Psoas muscle (tissue), 8 donors: ENCODE measurements around the gene B3GAT2. TPM values are rescaled to one million over a fixed set of nuclear protein-coding genes. Genes with fewer than 3 reads are reported as not detected.
A peak's percentile ranks its signal among the peaks of the same experiment; 100 is the strongest.

Experiments used
- ATAC-seq, 4 donors: fragments of 200-7000 bp; cut with Tn5 transposase; one replicate each; pipeline ENCODE4 v1.9.1; 2020; ENCODE audit warnings: moderate library complexity in 3 of 4, mild to moderate bottlenecking in 2 of 4
- DNase-seq, 2 donors: peaks; one replicate each; pipeline ENCODE4 v3.0.0-alpha.2; 2020
- H3K27ac ChIP-seq: fragments of 200-600 bp; one replicate; pipeline ENCODE4 v1.8.0; 2022
- H3K27me3 ChIP-seq, 3 donors: fragments of 200-600 bp in 1 of 3; one replicate each; pipeline versions ENCODE4 v1.6.1 to v1.8.0; 2013 to 2022; ENCODE audit warnings: low read length in 2 of 3, mild to moderate bottlenecking in 2 of 3, moderate library complexity in 1 of 3; ENCODE audit not compliant: insufficient read depth in 3 of 3
- H3K36me3 ChIP-seq, 2 donors: fragments of 200-600 bp in 1 of 2; one replicate each; pipeline versions ENCODE4 v1.6.1 to v1.8.0; 2013 to 2022; ENCODE audit warnings: low read depth in 1 of 2, mild to moderate bottlenecking in 1 of 2, moderate library complexity in 1 of 2; ENCODE audit not compliant: insufficient read depth in 1 of 2
- H3K4me1 ChIP-seq: fragments of 200-600 bp; one replicate; pipeline ENCODE4 v1.8.0; 2022
- H3K4me3 ChIP-seq: fragments of 200-600 bp; one replicate; pipeline ENCODE4 v1.8.0; 2022; ENCODE audit warnings: mild to moderate bottlenecking
- H3K9me3 ChIP-seq: fragments of 200-600 bp; one replicate; pipeline ENCODE4 v1.8.0; 2022
- CTCF ChIP-seq: fragments of 200-600 bp; IDR thresholded peaks from one replicate; pipeline ENCODE4 v1.8.0; 2022; ENCODE audit warnings: antibody characterized with exemption
- WGBS, 3 donors: extraction: QIAGEN DNeasy Blood & Tissue Kit; methylation state at CpG; one replicate each; pipeline versions ENCODE4 v1.1.6 to v1.1.7; 2013; 5-methylcytosine and 5-hydroxymethylcytosine counted together
- intact Hi-C, 2 donors: fragments of 100-400 bp; cut with DNase I; formaldehyde crosslinking; loops; one replicate each; pipeline versions ENCODE4 v1.11.0 to v1.14.2; 2022
- polyA plus RNA-seq, 3 donors: library from polyadenylated mRNA; stranded (reverse); fragments of 200-250 nt; gene quantifications; one replicate each; pipeline ENCODE4 v1.2.3, GENCODE V29; 2013
- total RNA-seq, 4 donors: library from RNA; stranded (reverse); fragmentation: NEBNext Ultra II Directional in 2 of 4; extraction: Animal tissue kit (Norgen Biotek cat#: 25700) in 2 of 4; gene quantifications; one replicate each; pipeline versions ENCODE4 v1.2.1 to v1.2.4, GENCODE V29; 2021 to 2023
- donor health status: healthy with polysubstance abuse.
- donor health status: DM: no; HTN: no; CAD: no; lungs with moderate emphysema.
- donor health status: Bipolar disorder and iron deficiency.
- donor health status: healthy.
- donor health status: DM: yes; HTN: yes; CAD: no.
- donor health status: DM: no; HTN: no; CAD: no.
- donor health status: DM: no; HTN: no; CAD: no.
- donor health status: DM: yes; HTN: yes; CAD: no.

B3GAT2 gene
- total and polyA plus RNA-seq, 7 donors, result 0.04 to 0.14 (median 0.04) TPM; not detected in 4

DNA sequence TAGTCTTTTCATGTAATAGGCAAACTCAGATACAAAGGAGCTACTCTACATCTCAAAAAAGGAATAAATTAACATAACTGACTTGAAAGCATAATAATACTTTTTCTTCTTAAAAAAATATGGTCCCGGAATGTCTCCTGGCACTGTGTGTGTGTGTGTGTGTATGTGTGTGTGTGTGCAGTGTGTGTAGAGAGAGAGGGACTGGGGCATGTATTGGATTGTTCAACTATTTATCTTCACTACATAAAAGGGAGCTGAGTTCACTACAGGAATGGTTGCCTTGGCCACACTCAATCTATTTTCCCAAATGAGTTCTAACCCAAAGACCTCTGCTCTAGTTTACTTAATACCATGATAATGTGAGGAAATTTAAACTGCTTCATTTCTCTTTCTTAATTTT, 51.1 kb downstream of the B3GAT2 start:
- H3K4me1 ChIP-seq, result no peaks in the 10 kb centered on the region
- 75 to 83% (median 78%) methylated on average over 1 of the region's 1 CpG for WGBS, 3 donors
- no peak for DNase-seq
- no peak for TF ChIP-seq CTCF
- ATAC-seq, result no peak
- peaks cover 0 to 2% (median 0%) of the 10 kb centered on the region in 3 donors for H3K27me3 ChIP-seq
- no peak overlapping the region for H3K27ac ChIP-seq
- no peaks in the 10 kb centered on the region for H3K9me3 ChIP-seq
- H3K36me3 ChIP-seq, result no peaks in the 10 kb centered on the region
- intact Hi-C loops, result no loop called here
- H3K4me3 ChIP-seq, result no peak overlapping the region

DNA sequence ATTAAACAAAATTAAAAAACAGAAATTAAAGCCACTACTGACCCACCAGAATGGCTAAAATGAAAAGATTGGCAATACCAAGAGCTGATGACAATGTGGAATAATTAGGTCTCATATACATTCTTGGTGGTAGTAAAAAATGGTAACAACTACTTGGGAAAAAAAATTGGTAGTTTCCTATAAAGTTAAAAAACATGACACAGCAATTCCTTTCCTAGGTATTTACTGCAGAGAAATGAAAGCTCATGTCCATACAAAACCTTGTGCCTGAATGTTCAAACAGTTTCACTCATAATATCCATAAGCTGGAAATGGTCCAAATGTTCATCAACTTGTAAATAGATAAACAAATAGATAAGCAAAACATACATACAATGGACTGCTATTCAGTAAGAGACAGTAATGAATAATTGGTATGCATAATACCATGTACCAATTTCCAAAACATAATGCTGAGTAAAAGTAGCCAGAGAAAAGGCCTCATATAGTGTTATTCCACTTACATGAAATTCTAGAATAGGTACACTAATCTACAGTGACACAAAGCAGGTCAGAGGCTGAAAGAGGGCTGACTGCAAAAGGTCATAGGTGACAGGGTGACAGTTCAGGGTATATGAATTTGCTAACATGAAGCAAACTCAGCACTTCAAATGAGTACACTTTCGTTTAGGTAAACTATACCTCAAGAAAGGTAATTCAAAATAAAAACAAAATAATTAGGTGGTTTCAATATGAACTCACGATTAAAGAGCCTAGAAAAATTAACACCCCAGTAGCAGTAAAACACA, 53.0 kb downstream of the B3GAT2 start:
- intact Hi-C loops, result no loop called here
- WGBS, 3 donors, result 67 to 82% (median 76%) methylated on average over 2 of the region's 2 CpGs
- Histone ChIP-seq H3K27ac (no peak overlapping the region), H3K9me3 (no peaks in the 10 kb centered on the region), H3K27me3 (peaks cover 0 to 2% (median 0%) of the 10 kb centered on the region in 3 donors), H3K36me3 (no peaks in the 10 kb centered on the region), H3K4me3 (no peak overlapping the region), H3K4me1 (no peaks in the 10 kb centered on the region)
- TF ChIP-seq CTCF, result no peak
- ATAC-seq, result no peak
- DNase-seq, result no peak

DNA sequence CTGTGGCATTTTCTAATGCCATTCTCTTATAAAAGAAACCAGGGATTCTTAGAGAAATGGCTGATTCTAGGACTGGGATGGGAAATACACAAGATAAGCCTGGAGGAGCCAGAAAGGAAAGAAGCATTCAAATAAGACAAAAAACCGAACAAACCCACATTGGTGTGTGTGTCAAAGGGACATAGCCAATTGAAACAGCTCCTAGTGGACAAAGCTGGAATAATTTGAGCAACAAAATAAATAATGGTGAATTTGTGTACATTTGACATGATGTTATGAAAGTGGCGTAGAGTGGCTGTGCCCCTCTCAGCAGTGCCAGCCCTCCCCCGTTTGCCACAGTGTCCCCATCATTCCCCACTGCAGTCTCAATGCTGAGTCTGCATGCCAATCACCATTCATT, 55.5 kb downstream of the B3GAT2 start:
- Histone ChIP-seq H3K9me3 (no peaks in the 10 kb centered on the region), H3K27me3 (peaks cover 0 to 2% (median 0%) of the 10 kb centered on the region in 3 donors), H3K27ac (no peak overlapping the region), H3K4me1 (no peaks in the 10 kb centered on the region), H3K36me3 (no peaks in the 10 kb centered on the region), H3K4me3 (no peak overlapping the region)
- ATAC-seq, result no peak
- WGBS, 3 donors, result 81 to 87% (median 82%) methylated on average over 3 of the region's 3 CpGs
- no peak for DNase-seq
- no peak for TF ChIP-seq CTCF
- intact Hi-C loops, result no loop called here

DNA sequence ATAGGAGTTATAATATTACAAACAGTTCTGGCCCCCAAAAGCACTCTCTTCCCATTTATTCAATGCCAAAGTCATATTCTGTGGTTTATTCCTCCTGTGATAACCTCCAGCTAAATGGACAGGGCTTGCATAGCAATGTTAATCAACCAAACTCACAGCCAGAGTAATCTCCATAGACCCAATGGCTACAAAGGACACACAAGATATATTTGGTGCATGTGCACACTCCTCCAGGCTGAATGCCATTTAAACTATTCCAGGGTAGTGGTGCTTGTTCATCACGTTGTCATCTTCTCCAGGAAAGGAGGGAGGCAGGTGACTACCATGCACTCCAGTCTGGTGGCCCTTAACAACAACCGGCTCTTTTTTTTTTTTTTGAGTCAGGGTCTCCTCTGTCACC, 56.8 kb downstream of the B3GAT2 start:
- no peak for TF ChIP-seq CTCF
- Histone ChIP-seq H3K4me1 (no peaks in the 10 kb centered on the region), H3K9me3 (no peaks in the 10 kb centered on the region), H3K36me3 (no peaks in the 10 kb centered on the region), H3K4me3 (no peak overlapping the region), H3K27ac (no peak overlapping the region), H3K27me3 (no peaks in the 10 kb centered on the region)
- intact Hi-C loops, result no loop called here
- ATAC-seq, result peak in 1 of 4 donors; percentile 31
- DNase-seq, result no peak
- 52 to 68% (median 62%) methylated on average over 2 of the region's 2 CpGs for WGBS, 3 donors

DNA sequence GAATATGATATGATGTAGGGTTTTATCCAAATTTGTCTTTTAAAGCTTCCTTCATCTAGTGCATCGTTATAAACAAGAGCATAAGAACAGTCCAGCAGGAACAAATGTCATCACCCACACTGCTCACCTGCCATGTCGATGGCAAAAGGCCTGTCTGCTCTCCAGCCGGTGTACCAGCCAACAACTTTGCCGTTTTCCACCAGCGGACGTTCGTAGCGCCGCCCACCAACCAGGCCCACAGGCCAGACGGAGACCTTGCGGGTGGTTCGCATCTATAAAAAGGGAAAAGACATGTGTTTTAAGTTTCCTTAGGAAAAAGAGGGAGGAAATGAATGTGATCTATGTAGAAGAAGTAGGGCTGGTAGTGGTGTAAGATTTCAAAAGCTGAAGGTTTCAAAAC, 62.9 kb downstream of the B3GAT2 start:
- H3K4me3 ChIP-seq, result no peak overlapping the region
- H3K4me1 ChIP-seq, result no peaks in the 10 kb centered on the region
- WGBS, 3 donors, result 73 to 81% (median 81%) methylated on average over 12 of the region's 12 CpGs
- ATAC-seq, result no peak
- H3K9me3 ChIP-seq, result no peaks in the 10 kb centered on the region
- TF ChIP-seq CTCF, result no peak
- no peaks in the 10 kb centered on the region for H3K36me3 ChIP-seq
- DNase-seq, result no peak
- intact Hi-C loops, result no loop called here
- H3K27ac ChIP-seq, result no peak overlapping the region
- H3K27me3 ChIP-seq, result no peaks in the 10 kb centered on the region
